Tibial nerve (tissue), 4 donors: ENCODE measurements around the gene LRRC8C. TPM values are rescaled to one million over a fixed set of nuclear protein-coding genes. Genes with fewer than 3 reads are reported as not detected.

Experiments used
- DNase-seq, 2 donors: peaks; one replicate each; pipeline ENCODE4 v3.0.0-alpha.2; 2019; ENCODE audit warnings: low spot score in 2 of 2
- H3K27ac ChIP-seq, 4 donors: fragments of 200-600 bp; sonication (generic) in 3 of 4; one replicate each; pipeline ENCODE4 v1.5.1; 2017 to 2019; ENCODE audit warnings: mild to moderate bottlenecking in 1 of 4
- H3K27me3 ChIP-seq, 2 donors: fragments of 200-600 bp; sonication (generic) in 1 of 2; one replicate each; pipeline versions ENCODE4 v1.5.1 to v1.6.0; 2017 to 2019
- H3K36me3 ChIP-seq, 3 donors: fragments of 200-600 bp; sonication (generic); one replicate each; pipeline ENCODE4 v1.5.1; 2018 to 2019
- H3K4me1 ChIP-seq, 4 donors: fragments of 200-600 bp; sonication (generic) in 3 of 4; one replicate each; pipeline ENCODE4 v1.5.1; 2017 to 2019
- H3K4me3 ChIP-seq, 4 donors: fragments of 200-600 bp; sonication (generic) in 3 of 4; one replicate each; pipeline ENCODE4 v1.5.1; 2017 to 2019; ENCODE audit warnings: mild to moderate bottlenecking in 1 of 4, moderate library complexity in 1 of 4
- H3K9me3 ChIP-seq, 4 donors: fragments of 200-600 bp; sonication (generic) in 3 of 4; one replicate each; pipeline ENCODE4 v1.5.1; 2017 to 2019
- CTCF ChIP-seq, 5 experiments: fragments of 200-600 bp in 3 of 5; fragments of 450-650 bp in 2 of 5; sonication (generic) in 3 of 5; IDR thresholded peaks; one replicate each; pipeline ENCODE4 v1.5.1; 2016 to 2019; ENCODE audit warnings: antibody characterized with exemption in 5 of 5, mild to moderate bottlenecking in 3 of 5, moderate library complexity in 2 of 5
- EP300 ChIP-seq, 2 donors: sonication (generic); formaldehyde crosslinking; IDR thresholded peaks; one replicate each; pipeline ENCODE4 v1.6.1; 2017; ENCODE audit warnings: antibody characterized with exemption in 2 of 2, mild to moderate bottlenecking in 1 of 2
- POLR2A ChIP-seq, 2 donors: fragments of 450-650 bp; IDR thresholded peaks; one replicate each; pipeline ENCODE4 v1.6.1; 2017; ENCODE audit warnings: antibody characterized with exemption in 2 of 2, mild to moderate bottlenecking in 2 of 2, moderate library complexity in 2 of 2
- whole genome bisulfite sequencing, 2 donors: methylation state at CpG; one replicate each; pipeline ENCODE4 v1.1.5; 2018; 5-methylcytosine and 5-hydroxymethylcytosine counted together
- total RNA-seq, 4 donors: library from RNA; depleted of rRNA; stranded (reverse); fragments of >200 nt; gene quantifications; one replicate each; pipeline ENCODE4 v1.1.0, GENCODE V29; 2016

The LRRC8C gene
- total RNA-seq, 4 donors from 2014 or later: 16.5 to 23.8 (median 20.2) TPM

- no peaks in the 10 kb centered on the region for H3K27me3 ChIP-seq
- peaks cover 0 to 52% (median 13%) of the 10 kb centered on the region in 4 donors for H3K4me1 ChIP-seq
Measured at GRCh38 chr1:89670711-89671110, 37.8 kb downstream of the LRRC8C start.

GRCh38 chr1:89671775-89672488 lies 39.0 kb downstream of the LRRC8C start:
- DNase-seq: no peak
- 69% methylated on average over 4 of the region's 4 CpGs for WGBS, 2 donors
- H3K27ac ChIP-seq: no peak overlapping the region
- H3K27me3 ChIP-seq: no peaks in the 10 kb centered on the region
- no peaks in the 10 kb centered on the region for H3K36me3 ChIP-seq
- peaks cover 0 to 52% (median 13%) of the 10 kb centered on the region in 4 donors for H3K4me1 ChIP-seq
- TF ChIP-seq POLR2A (IDR thresholded peaks at IDR 0.05) (no peak), CTCF (IDR thresholded peaks at IDR 0.05) (no peak), EP300 (IDR thresholded peaks at IDR 0.05) (no peak)
- H3K4me3 ChIP-seq: no peak overlapping the region
- no peaks in the 10 kb centered on the region for H3K9me3 ChIP-seq

More at GRCh38 chr1:89670711-89671110, 37.8 kb downstream of the LRRC8C start:
- TF ChIP-seq POLR2A (IDR thresholded peaks at IDR 0.05) (no peak), EP300 (IDR thresholded peaks at IDR 0.05) (no peak), CTCF (IDR thresholded peaks at IDR 0.05) (no peak)
- H3K9me3 ChIP-seq: no peaks in the 10 kb centered on the region
- no peaks in the 10 kb centered on the region for H3K36me3 ChIP-seq
- no peak for DNase-seq
- no peak overlapping the region for H3K4me3 ChIP-seq
- no peak overlapping the region for H3K27ac ChIP-seq

GRCh38 chr1:89672489-89673183 lies 39.7 kb downstream of the LRRC8C start:
- WGBS, 2 donors: 80 to 81% methylated on average over 6 of the region's 6 CpGs
- H3K4me3 ChIP-seq: no peak overlapping the region

GRCh38 chr1:89673251-89673650 lies 40.3 kb downstream of the LRRC8C start:
- TF ChIP-seq EP300 (IDR thresholded peaks at IDR 0.05) (no peak), POLR2A (IDR thresholded peaks at IDR 0.05) (no peak), CTCF (IDR thresholded peaks at IDR 0.05) (no peak)
- no peaks in the 10 kb centered on the region for H3K27me3 ChIP-seq
- H3K9me3 ChIP-seq: no peaks in the 10 kb centered on the region
- no peak overlapping the region for H3K4me3 ChIP-seq
- WGBS, 2 donors: 74 to 79% methylated on average over 4 of the region's 4 CpGs
- no peaks in the 10 kb centered on the region for H3K36me3 ChIP-seq
- DNase-seq: no peak
- H3K4me1 ChIP-seq: peaks cover 0 to 47% (median 12%) of the 10 kb centered on the region in 4 donors
- H3K27ac ChIP-seq: no peak overlapping the region

More at GRCh38 chr1:89672489-89673183, 39.7 kb downstream of the LRRC8C start:
- H3K9me3 ChIP-seq: no peaks in the 10 kb centered on the region
- peaks cover 0 to 49% (median 12%) of the 10 kb centered on the region in 4 donors for H3K4me1 ChIP-seq
- H3K27me3 ChIP-seq: no peaks in the 10 kb centered on the region
- no peak for DNase-seq
- TF ChIP-seq CTCF (IDR thresholded peaks at IDR 0.05): no peak
- no peak for TF ChIP-seq EP300 (IDR thresholded peaks at IDR 0.05)
- TF ChIP-seq POLR2A (IDR thresholded peaks at IDR 0.05): no peak
- H3K27ac ChIP-seq: no peak overlapping the region
- no peaks in the 10 kb centered on the region for H3K36me3 ChIP-seq

GRCh38 chr1:89675677-89676076 lies 42.8 kb downstream of the LRRC8C start:
- H3K27ac ChIP-seq: no peak overlapping the region
- TF ChIP-seq EP300 (IDR thresholded peaks at IDR 0.05) (no peak), CTCF (IDR thresholded peaks at IDR 0.05) (no peak), POLR2A (IDR thresholded peaks at IDR 0.05) (no peak)
- H3K36me3 ChIP-seq: no peaks in the 10 kb centered on the region
- H3K4me1 ChIP-seq: peaks cover 0 to 34% (median 7%) of the 10 kb centered on the region in 4 donors
- no peak for DNase-seq
- WGBS, 2 donors: 94 to 95% methylated on average over 4 of the region's 4 CpGs
- H3K4me3 ChIP-seq: no peak overlapping the region
- H3K9me3 ChIP-seq: no peaks in the 10 kb centered on the region
- H3K27me3 ChIP-seq: no peaks in the 10 kb centered on the region
